ENCODE measurements around the gene PLPP2.
A peak's percentile ranks its signal among the peaks of the same experiment; 100 is the strongest.

The PLPP2 gene

DNA sequence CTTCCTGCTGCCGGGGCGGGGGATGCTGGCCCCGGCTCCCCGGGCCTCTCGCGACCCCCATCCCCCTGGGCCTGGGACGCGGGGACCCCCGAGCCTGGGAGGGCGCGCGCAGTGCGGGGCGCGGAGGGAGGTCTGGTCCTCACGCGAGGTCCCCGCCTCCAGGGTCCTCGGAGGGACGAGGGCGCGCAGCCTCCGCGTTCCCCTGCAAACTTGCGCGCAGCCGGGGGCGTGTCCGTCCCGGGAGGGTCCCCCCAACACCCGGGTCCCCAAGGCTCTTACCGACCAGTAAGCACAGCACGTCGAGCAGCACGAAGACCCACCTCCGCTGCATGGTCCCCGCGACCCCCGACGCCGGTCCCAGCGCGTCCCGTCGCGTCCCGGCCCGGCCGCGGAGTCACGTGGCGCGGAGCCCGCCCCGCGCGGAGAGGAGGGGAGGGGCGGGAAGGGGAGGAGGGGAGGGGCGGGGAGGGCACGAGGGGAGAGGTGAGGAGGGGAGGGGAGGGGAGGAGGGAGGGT, at the start of gene PLPP2:
Gene PLPP2 (minus strand): TSS at position 398 of the 516 bp plus-strand sequence. CDS start 67 bp downstream, at position 331.
- in situ Hi-C loops (cut with MboI; ENCODE audit: low sequenced_read_pairs): no loop called here
- Histone ChIP-seq H3K4me1 (peaks cover 6% of the 10 kb centered on the region), H3K36me3 (replicated peaks) (no peaks in the 10 kb centered on the region), H3K9me3 (no peaks in the 10 kb centered on the region), H3K27me3 (ENCODE audit: low read depth) (0 out of 2 replicates have a peak, but pooled peaks cover 4% of the 10 kb centered on the region), H3K4me3 (no peak within 1 kb of the TSS)
- no peak for DNase-seq (ENCODE audit: low spot score in 2 of 2)

DNA sequence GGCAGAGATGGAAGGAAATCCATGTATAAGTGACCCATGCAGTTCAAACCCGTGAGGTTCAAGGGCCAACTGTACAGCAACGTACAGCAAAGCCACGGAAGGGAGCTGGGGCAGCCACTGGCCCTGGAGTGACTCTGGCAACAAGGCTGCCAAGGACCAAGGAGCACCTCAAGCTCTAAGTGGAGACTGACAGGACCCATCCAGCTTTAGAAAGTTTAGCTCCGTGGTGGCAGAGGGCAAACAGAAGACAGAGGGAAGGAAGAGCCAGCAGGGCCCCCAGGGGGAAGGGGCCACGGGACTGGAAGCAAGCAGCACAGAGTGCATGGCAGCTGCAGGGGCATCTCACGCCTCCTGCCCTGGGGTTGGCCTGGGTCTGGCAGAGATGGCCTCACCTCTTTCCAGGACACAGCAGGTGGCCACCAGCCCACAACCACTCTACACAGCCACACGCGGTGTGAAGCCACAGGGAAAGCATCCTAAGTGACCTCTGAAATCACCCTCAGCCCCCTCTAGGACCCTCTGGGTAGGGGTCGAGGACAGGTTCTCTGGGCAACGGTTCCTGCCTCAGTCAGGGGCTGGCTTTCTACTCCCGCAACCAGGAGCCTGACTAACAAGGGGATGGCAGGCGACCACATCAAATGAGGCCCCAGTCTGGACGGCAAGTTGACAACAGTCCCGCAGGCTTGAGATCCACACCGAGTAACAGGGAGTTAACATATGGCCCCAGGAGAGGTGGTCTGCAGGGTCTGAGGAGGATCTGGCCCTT, 49.6 kb upstream of the PLPP2 start:
- no peak for DNase-seq (ENCODE audit: low spot score in 2 of 2)
- H3K27me3 ChIP-seq (ENCODE audit: low read depth): no peaks in the 10 kb centered on the region
- in situ Hi-C loops (cut with MboI; ENCODE audit: low sequenced_read_pairs): no loop called here
- peaks cover 12% of the 10 kb centered on the region for H3K4me1 ChIP-seq
- no peak overlapping the region for H3K4me3 ChIP-seq
- peaks cover 31% of the 10 kb centered on the region for H3K36me3 ChIP-seq (replicated peaks)
- peaks cover 14% of the 10 kb centered on the region for H3K9me3 ChIP-seq

DNA sequence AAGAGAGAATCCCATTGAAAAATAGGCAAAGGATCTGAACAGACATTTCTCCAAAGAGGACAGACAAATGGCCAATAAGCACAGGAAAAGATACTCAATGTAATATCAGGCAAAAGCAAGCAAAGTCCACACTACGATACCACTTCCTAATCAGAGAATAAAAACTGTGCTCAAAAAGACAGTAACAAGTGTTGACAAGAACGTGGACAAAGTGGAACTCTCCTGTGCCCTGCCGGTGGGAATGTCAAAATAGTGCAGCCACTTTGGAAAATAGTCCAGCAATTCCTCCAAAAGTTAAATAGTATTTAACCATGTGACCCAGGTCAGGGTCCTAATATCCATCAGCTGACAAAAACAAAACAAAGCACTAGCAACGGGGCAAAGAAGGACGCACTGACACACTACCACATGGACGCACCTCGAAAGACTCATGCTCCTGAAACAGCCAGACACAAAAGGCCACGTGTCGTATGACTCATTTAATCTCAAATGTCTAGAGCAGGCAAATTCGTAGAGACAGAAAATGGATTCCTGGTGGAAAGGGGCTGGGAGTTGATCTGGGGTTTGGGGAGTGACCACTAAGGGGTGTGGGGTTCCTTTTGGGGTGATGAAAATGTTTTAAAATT, 48.2 kb upstream of the PLPP2 start:
- H3K4me1 ChIP-seq: peaks cover 7% of the 10 kb centered on the region
- no peaks in the 10 kb centered on the region for H3K27me3 ChIP-seq (ENCODE audit: low read depth)
- DNase-seq (ENCODE audit: low spot score in 2 of 2): no peak
- in situ Hi-C loops (cut with MboI; ENCODE audit: low sequenced_read_pairs): no loop called here
- H3K4me3 ChIP-seq: no peak overlapping the region
- H3K9me3 ChIP-seq: peaks cover 7% of the 10 kb centered on the region
- H3K36me3 ChIP-seq (replicated peaks): peaks cover 42% of the 10 kb centered on the region

DNA sequence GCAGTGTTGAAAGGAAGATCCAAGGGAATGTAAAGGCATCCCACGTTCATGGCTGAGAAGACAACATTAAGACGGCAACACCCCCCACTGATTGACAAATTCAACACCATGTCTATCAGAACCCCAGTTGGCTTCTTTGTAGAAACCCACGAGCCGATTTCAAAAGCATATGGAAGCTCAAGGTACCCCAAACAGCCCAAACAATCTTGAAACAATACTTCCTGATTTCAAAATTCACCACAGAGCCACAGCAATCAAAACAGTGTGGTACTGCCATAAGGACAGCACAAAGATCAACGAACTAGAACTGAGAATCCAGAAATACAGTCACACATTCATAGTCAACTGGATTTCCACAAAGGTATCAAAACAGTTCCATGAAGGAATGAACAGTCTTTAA, 47.2 kb upstream of the PLPP2 start:
- Histone ChIP-seq H3K27me3 (ENCODE audit: low read depth) (no peaks in the 10 kb centered on the region), H3K4me1 (peaks cover 7% of the 10 kb centered on the region), H3K9me3 (peaks cover 7% of the 10 kb centered on the region), H3K4me3 (no peak overlapping the region), H3K36me3 (replicated peaks) (peaks cover 48% of the 10 kb centered on the region)
- in situ Hi-C loops (cut with MboI; ENCODE audit: low sequenced_read_pairs): no loop called here
- DNase-seq (ENCODE audit: low spot score in 2 of 2): no peak

DNA sequence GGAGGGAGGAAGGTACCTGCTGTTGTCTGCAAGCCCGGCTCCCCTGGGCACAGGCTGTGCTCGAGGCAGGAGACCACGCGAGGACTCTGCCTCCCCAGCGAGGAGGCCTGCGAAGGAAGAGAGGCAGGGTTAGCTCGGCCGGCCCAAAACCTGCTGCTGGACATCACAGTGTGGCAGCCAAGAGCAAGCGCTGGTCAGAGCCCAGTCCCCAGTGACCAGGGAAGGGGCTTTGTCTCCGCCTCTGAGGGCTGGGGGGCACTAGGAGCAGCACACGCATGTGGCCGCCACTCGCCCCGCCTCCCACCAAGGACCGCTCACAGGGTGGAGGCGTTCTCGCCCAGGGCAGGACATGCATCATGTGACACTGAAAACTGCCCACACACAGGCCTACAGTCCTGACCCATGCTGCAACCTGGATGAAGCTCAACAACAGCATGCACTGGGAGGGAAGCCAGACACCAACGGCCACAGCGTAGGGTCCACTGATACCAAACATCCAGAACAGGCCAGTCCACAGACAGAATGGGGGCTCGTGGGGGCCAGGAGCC, 44.9 kb upstream of the PLPP2 start:
- DNase-seq (ENCODE audit: low spot score in 2 of 2): no peak
- H3K9me3 ChIP-seq: peaks cover 7% of the 10 kb centered on the region
- H3K36me3 ChIP-seq (replicated peaks): peaks cover 42% of the 10 kb centered on the region
- H3K27me3 ChIP-seq (ENCODE audit: low read depth): no peaks in the 10 kb centered on the region
- no peaks in the 10 kb centered on the region for H3K4me1 ChIP-seq
- H3K4me3 ChIP-seq: no peak overlapping the region
- in situ Hi-C loops (cut with MboI; ENCODE audit: low sequenced_read_pairs): no loop called here

DNA sequence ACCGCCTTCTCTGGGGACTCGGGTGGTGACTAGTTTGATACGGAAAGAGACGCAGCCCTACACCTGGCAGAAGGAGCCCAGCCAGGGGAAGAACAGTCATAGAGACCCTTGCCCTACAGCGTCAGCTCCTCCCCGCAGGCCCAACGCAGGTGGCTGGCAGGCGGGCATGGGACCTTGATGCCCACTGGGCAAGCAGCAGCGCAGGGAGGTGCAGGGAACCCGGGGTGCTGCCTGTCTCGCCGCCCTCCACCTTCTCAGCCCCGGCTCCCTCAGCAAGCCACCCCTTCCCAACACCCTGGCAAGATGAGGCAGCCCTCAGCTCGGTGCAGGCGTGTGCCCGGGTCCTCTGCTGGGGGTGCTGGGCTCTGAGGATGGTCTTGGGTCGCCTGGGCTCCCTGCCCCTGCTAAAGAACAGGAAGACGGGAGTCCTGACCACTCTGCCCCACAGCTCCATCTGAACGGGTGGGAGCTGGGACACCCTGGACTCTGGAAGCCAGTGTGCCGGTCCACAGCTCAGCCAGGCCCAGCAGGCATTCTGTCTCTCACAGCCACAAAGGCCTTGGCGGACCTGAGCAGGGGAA, 44.4 kb upstream of the PLPP2 start:
- Histone ChIP-seq H3K4me1 (no peaks in the 10 kb centered on the region), H3K9me3 (peaks cover 4% of the 10 kb centered on the region), H3K4me3 (no peak overlapping the region), H3K36me3 (replicated peaks) (peaks cover 42% of the 10 kb centered on the region), H3K27me3 (ENCODE audit: low read depth) (no peaks in the 10 kb centered on the region)
- DNase-seq (ENCODE audit: low spot score in 2 of 2): no peak
- in situ Hi-C loops (cut with MboI; ENCODE audit: low sequenced_read_pairs): no loop called here

DNA sequence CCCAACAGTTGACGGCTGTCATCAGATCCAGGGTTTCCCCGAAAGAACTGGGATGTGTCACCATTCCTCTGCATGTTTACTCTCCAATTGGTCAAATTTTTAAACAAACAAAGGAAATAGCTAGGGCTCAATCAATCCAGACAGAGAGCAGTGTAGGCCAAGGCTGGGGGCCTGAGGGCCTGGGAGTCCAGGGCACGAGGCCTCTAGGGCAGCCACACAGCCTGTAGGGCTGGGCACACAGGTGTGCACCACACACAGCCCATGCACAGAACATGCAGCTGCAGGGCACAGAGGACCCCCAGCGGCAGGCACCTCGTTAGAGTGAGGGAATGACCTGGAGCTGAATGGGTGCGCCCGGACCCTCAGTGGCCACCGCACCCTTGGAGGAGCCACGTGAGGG, 43.9 kb upstream of the PLPP2 start:
- Histone ChIP-seq H3K4me3 (no peak overlapping the region), H3K27me3 (ENCODE audit: low read depth) (no peaks in the 10 kb centered on the region), H3K36me3 (replicated peaks) (peaks cover 42% of the 10 kb centered on the region), H3K9me3 (peaks cover 3% of the 10 kb centered on the region; the same call in 1 of the 2 replicates), H3K4me1 (no peaks in the 10 kb centered on the region)
- no peak for DNase-seq (ENCODE audit: low spot score in 2 of 2)
- in situ Hi-C loops (cut with MboI; ENCODE audit: low sequenced_read_pairs): no loop called here

DNA sequence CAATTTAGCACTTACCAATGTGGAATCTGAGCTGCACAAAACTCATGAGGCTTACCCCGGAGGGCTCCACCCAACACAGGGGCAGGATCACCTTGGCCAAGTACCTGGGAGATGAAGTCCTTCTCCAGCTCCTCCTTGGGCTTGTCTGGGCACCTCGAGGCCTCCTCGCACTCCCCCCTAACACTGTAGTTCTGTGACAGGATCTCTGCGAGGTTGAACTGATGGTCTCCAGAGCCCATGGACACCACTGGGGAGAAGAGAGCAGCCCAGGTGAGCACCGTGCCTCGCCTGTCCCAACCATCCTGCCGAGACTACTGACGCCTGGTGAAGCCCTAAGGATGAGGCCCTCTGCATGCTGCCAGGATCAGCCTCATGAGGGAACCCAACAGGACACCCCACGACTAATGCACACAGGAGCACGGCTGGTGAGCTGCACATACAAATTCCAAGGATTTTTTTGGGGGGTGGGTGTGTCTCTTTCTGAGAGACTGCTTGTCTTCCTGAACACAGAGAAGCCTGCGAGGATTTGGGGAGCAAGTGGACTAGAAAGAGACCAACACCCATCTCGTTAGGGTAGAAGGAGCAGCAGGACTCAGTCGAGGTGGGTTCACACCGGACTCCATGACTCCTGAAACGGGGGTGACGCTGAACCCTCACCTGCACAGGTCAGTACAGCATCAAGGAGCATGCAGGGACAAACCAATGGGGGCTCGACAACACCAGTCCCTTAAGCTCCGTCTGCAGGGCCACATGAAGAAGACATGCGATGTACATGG, 43.3 kb upstream of the PLPP2 start:
- no peaks in the 10 kb centered on the region for H3K27me3 ChIP-seq (ENCODE audit: low read depth)
- peaks cover 44% of the 10 kb centered on the region for H3K36me3 ChIP-seq (replicated peaks)
- no peaks in the 10 kb centered on the region for H3K4me1 ChIP-seq
- in situ Hi-C loops (cut with MboI; ENCODE audit: low sequenced_read_pairs): no loop called here
- no peak for DNase-seq (ENCODE audit: low spot score in 2 of 2)
- H3K4me3 ChIP-seq: no peak overlapping the region
- H3K9me3 ChIP-seq: peaks cover 3% of the 10 kb centered on the region; the same call in 1 of the 2 replicates

DNA sequence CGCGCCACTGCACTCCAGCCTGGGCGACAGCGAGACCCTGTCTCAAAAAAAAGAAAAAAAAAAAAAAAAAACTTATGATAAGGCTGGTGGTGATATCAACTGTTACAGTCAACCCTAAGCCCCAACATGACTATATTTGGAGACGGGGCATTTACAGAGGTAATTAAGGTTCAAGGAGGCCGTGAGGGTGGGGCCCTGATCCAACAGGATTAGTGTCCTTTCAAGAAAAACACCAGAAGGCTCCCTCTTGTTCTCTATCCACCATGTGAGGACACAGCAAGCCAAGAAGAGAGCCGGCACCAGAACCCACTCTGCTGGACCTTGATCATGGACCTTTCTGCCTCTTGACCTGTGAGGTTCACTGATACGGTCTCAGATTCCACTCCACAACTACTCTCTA, 39.3 kb upstream of the PLPP2 start:
- Histone ChIP-seq H3K9me3 (peaks cover 13% of the 10 kb centered on the region), H3K36me3 (replicated peaks) (peaks cover 78% of the 10 kb centered on the region), H3K27me3 (ENCODE audit: low read depth) (no peaks in the 10 kb centered on the region), H3K4me1 (no peaks in the 10 kb centered on the region), H3K4me3 (no peak overlapping the region)
- DNase-seq (ENCODE audit: low spot score in 2 of 2): no peak
- in situ Hi-C loops (cut with MboI; ENCODE audit: low sequenced_read_pairs): no loop called here

DNA sequence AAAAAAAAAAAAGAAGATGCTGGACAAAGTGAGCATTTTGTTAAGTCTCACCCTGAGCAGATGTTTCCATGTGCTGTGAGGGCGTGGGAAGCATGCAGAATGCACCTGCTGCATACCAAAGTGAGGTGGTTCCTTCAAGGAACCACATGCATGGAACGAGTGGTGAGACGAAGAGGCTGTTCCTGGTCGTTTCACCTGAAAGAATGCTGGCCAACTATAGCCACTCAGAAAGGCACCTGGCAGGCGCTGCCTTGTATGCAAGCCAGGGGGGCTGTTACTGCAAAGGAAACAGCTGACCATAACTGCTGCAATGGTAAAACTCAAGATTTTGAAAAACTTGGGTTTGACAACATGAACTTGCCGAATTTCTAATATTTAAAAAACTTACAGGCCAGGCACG, 38.7 kb upstream of the PLPP2 start:
- H3K9me3 ChIP-seq: peaks cover 13% of the 10 kb centered on the region

DNA sequence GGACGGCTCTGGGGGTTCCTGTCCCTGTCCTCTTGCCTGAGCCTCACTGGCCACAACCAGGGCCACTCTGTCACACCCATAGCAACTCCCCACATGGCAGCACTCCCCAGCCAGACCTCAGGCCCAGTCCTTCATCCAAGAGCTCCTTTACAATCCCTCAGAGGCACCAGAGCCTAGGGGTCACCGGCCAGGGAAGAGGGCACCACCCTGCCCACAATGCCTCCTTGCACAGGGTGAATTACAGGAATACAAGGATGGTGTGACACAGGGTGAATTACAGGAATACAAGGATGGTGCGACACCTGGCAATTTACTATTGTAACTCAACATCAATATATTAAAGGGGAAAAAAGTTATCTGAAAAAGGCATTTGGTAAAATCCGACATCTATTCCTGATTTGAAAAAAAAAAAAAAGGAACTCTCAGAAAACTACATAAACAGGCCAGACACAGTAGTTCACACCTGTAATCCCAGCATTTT, 36.9 kb upstream of the PLPP2 start:
- H3K36me3 ChIP-seq (replicated peaks): peaks cover 76% of the 10 kb centered on the region
- no peak overlapping the region for H3K4me3 ChIP-seq
- H3K27me3 ChIP-seq (ENCODE audit: low read depth): no peaks in the 10 kb centered on the region
- H3K4me1 ChIP-seq: no peaks in the 10 kb centered on the region
- in situ Hi-C loops (cut with MboI; ENCODE audit: low sequenced_read_pairs): loop anchor here (10.0 kb wide), 1 partner anchor 117 kb away; no protein-coding TSS in a partner anchor
- DNase-seq (ENCODE audit: low spot score in 2 of 2): no peak
- peaks cover 13% of the 10 kb centered on the region for H3K9me3 ChIP-seq

More for the DNA sequence above, 38.7 kb upstream of the PLPP2 start:
- DNase-seq (ENCODE audit: low spot score in 2 of 2): peak in 1 of 2 experiments; percentile 2
- Histone ChIP-seq H3K4me1 (no peaks in the 10 kb centered on the region), H3K36me3 (replicated peaks) (peaks cover 78% of the 10 kb centered on the region), H3K27me3 (ENCODE audit: low read depth) (no peaks in the 10 kb centered on the region), H3K4me3 (no peak overlapping the region)
- in situ Hi-C loops (cut with MboI; ENCODE audit: low sequenced_read_pairs): loop anchor here (10.0 kb wide), 1 partner anchor 115 kb away; no protein-coding TSS in a partner anchor

DNA sequence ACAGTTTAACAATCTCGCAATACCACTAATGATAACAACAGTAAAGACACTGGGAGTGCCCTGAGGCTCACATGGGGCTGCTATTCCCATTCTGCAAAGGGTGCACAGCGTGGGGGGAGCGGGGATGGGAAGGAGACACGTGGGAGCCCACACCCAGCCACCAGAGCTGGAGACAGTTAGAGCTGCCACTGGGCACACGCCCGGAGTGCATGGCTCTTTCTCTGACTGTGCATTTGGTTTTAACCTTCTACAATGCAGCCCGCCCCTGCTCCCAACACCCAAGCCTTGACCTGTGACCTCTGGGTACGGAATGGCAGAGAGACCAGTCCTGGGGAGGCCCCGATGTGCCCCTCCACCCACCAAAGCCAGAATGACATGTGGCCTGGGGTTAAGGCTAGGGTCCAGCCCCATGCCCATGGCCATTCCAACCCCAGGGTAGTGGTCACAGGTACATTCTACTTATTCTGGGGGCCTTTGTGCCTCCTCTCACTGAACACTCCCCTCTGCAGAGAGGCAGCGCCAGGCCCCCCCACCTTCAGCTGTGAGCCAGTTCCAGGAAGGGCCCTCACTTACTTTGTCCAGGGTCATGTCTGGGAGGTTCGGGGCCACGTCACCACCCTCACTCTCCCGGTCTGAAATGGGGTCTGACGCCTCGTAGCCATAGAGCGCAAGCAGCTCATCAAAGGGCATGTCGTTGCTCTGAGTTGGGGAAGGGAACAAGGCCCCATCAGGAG, 36.3 kb upstream of the PLPP2 start:
- DNase-seq (ENCODE audit: low spot score in 2 of 2): no peak
- in situ Hi-C loops (cut with MboI; ENCODE audit: low sequenced_read_pairs): loop anchor here (10.0 kb wide), 1 partner anchor 117 kb away; no protein-coding TSS in a partner anchor
- peaks cover 82% of the 10 kb centered on the region for H3K36me3 ChIP-seq (replicated peaks)
- no peaks in the 10 kb centered on the region for H3K27me3 ChIP-seq (ENCODE audit: low read depth)
- H3K9me3 ChIP-seq: peaks cover 13% of the 10 kb centered on the region
- no peaks in the 10 kb centered on the region for H3K4me1 ChIP-seq
- no peak overlapping the region for H3K4me3 ChIP-seq

Data from HAP-1 (cell line).